GM19455 (cell line): ENCODE measurements around the gene PHF21B.
"Not testable (repeated sequence)": the region's sequence is repeated elsewhere in the genome, so short reads cannot be mapped to it uniquely, and the experiment has no call there.

Experiments
- ATAC-seq: cut with Tn5 transposase; IDR thresholded peaks from one replicate; pipeline ENCODE4 v1.9.1; 2021; ENCODE audit not compliant: unreplicated experiment

PHF21B gene

DNA sequence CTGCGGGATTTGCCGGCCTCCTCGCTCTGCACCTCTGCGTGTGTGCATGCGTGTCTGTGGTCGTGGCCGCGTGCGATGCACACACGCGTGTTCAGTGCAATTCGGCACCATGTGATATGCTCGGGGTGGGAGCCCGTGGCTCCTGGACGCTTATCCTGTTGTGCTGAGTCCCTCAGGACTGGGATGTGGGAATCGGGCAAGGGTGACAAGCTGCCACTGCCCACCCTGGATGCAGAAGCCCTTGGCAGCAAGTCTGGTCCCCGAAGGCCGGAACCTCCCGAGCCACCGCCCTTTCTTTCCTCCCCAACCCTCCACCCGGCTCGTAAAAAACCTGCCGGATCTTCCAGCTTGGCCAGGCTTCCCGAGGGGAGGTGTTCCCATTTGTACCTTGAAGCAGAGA, 128.2 kb downstream of the PHF21B start:
- ATAC-seq = no peak

DNA sequence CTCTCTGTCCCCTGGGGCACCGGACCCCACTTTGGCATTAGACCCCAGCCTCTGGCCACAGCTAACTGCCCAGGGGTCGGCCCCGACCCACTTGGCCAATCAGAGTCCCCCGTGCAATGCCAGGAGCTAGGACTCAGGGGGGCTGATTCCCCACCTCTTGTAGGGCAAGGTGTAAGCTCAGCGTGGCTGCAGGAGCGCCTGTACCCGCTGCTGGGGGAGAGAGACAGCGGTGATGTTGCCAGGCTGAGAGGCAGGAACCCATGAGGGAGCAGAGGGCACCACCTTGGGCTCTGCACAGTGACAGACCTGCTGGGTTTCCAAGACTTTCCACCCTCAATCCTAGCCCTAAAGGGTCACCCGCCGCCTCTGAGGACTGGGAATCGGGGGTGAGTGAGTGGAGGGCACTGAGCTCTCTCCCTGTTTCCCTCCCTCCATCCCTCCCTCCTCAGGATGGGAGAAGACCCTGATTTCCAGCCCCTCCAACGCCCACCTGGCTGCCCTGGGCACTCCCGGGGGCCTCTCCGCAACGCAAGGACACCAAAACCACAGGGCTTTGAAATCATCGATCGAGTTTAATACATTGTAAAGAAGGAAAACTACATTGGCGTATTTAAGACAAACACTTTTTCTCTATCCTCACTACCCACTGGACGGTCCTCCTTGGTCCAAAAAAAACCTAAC, 129.1 kb downstream of the PHF21B start:
- ATAC-seq = no peak

DNA sequence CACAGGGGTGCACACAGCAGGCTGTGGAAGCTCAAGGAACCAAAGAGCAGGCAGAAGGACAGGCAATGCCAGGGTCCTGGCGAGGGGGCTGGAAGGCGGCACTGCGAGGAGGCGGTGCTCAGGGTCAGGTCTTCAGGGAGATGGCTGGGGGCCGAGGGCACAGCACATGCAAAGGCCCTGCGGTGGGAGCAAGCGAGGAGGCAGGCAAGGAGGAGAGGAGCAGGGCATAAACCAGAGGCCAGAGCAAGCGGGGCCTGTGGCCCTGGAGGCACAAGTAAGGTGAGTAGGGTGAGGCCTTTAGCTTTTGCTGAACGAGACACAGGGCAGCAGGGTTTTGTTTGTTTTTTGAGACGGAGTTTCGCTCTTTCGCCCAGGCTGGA, 130.5 kb downstream of the PHF21B start:
- ATAC-seq = no peak

DNA sequence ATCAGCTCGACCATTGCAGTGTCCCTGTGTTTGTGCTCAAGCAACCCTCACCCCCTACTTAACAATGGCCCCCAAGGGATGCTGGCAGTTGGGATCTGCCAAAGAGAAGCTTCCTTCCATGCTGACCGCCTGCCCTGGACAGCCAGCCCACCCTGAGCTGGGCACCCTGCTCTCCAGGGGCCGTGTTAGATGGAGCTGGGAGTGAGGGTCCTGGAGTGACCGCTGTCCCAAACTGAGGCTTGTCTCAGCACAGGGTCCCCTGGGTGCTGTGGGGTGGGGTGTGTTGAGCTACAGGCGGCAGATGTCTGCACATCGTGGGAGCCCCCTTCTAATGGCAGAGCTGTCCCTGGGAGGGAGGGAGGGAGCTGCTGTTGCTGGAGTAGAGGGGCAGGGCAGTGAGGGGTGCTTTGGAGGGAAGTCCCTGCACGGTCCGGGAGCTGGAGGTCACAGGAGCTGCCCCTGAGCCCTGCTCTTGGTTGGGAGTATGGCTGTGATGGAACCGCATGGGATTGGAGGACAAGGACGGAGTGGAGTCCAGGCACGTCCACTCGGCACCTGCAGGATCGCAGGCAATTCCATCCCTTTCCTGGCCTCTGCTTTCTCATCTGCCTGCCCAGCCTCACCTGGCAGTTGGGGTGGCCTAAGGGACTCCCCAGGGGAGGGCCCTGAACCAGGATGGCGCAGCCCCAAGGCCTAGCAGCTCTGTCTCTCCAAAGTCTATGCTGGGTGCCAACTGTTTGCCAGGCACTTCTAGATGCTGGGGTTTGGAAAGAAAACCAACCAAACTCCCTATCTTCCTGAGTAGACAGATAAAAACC, 131.1 kb downstream of the PHF21B start:
- ATAC-seq = no peak

DNA sequence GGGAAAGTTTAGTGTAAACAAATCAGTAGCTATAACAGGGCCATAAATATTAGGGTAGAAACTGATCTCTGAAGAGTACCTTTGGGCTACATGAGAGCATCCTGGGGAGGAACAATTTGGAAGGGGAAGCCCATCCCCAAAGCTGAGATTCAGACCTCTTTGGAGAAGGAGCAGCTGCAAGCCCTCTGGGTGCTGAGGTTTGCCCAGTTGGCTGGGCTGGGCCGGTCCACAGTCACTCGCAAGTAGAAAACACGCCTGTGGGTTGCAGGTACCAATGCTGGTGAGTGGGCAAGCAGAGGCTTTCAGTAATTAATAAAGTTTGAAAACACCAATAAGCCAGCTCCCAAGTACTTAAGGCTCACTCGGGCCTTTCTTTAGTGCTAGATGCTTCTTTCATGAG, 132.9 kb downstream of the PHF21B start:
- no peak for ATAC-seq

DNA sequence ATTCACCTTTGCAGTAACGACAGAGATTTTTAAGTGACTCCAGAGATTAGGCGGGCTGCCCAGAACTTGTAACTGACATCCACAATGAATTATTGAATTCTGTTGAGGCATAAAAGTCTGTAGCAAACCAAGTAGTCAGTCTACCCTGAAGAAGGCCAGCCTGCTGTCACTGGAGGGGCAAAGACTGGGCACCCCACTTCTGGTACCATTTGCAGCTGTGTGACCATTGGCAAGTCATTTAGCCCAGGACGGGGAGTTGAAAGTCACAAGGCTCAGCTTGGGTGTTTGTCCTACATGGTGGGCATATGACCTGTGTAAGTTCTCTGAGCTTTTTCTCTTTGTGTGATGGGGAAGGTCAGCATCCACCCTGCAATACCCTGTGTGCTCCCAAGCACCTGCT, 138.0 kb downstream of the PHF21B start:
- ATAC-seq = no peak

DNA sequence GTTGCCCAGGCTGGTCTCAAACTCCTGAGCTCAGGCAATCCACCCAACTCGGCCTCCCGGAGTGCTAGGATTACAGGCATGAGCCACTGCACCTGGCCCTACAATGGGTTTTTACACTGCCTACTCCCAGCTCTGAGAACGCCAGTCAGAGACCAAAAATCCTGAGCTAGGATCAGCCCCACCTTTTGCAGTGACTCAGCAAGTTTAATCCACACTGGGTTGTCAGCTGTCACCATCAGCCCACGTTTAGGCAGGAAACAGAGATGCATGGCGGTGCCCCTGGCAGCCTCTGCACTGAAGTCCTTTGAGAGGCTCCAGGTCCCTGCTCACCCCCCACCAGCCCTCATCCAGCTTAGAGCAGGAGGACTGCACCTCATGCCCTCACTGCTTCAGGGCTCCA, 139.8 kb downstream of the PHF21B start:
- no peak for ATAC-seq

DNA sequence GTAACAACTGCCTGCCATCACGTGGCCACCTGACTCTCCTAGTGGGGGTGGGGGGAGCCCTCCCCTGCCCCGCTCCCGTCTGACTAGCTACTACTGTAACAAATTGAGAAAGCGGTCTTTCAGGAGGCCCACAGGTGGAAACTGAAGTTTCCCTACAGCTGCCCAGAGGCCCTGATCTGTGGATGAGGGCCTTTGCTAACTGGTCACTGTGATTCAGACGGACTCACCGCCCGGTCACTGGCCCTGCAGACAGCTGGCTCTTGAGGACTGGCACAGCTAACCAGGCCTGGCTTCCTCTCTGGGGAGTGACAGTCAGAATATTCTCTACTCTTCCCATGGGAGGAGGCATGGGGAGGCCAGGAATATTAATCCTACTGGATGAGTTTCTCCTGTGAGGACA, 140.6 kb downstream of the PHF21B start:
- no peak for ATAC-seq

DNA sequence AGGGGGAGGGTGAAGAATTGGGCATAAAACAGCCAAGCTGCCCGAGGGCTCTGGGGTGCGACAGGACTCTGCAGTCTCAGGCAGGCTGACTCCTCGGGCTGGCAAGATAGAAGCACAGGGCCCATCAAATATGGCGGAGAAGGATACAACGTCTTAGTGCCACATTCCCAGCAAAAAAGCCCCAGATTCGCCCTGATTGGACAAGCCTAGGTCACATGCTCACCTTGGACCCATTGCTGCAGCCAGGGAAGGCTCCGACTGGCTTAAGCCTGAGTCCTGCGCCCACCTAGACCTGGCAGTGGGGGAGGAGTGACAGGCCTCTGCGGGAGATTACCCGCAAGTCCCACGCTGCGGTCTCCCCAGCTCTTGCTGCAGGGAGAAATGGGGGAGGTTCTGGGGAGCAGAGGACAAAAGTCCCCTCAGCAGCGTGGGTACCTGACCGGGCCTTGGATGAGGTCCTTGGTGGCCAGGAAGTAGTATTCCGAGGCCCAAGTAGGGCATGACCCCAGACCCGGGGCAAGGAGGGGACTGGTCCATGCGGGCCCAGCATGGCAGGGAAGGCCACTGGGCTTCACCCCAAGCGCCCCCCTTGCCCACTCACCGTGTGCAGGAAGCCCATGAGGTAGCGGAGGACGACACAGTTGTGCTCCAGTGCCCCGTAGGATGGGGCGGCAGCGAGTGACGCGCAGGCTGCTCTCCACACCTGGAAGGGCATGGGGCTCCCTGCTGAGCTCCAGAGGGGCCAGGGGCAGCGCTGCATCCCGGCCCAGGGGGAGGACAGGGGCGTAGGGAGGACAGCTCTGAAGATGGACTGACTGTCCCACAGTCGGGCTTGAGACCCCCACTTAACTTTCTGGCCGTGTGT, 144.4 kb downstream of the PHF21B start:
- ATAC-seq = no peak

DNA sequence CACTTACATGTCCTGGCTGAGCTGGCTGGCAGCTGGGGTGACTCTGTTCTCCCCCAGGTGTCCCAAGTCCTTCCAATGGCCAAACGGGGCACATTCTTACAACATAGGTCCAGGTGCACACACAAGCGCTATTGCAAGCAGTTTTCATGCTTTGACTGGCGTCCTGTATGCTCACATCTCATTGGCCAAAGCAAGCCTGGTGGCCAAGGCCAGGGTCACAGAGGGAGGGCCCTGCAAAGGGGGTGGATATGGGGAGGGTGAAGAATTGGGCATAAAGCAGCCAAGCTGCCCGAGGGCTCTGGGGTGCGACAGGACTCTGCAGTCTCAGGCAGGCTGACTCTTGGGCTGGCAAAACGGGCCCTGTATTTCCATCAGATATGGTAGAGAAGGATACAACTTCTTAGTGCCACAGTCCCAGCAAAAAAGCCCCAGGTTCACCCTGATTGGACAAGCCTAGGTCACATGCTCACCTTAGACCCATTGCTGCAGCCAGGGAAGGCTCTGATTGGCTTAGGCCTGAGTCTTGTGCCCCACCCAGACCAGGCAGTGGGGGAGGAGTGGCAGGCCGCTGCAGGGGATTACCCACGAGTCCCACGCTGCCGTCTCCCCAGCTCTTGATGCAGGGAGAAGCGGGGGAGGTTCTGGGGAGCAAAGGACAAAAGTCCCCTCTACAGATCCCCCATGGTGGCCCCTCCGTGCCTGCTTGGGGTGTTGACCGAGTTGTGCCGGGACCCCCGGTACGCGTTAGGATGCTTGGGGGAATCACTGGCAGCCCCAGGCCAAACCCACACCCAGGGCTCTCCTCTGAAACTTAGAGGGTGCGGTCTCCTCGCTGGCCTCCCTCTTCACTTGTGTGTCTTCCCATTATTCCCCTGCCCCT, 146.6 kb downstream of the PHF21B start:
- no peak for ATAC-seq

DNA sequence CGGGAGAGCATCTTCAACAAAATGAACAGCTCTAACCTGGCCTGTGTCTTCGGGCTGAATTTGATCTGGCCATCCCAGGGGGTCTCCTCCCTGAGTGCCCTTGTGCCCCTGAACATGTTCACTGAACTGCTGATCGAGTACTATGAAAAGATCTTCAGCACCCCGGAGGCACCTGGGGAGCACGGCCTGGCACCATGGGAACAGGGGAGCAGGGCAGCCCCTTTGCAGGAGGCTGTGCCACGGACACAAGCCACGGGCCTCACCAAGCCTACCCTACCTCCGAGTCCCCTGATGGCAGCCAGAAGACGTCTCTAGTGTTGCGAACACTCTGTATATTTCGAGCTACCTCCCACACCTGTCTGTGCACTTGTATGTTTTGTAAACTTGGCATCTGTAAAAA, 147.5 kb downstream of the PHF21B start:
- ATAC-seq = no peak

DNA sequence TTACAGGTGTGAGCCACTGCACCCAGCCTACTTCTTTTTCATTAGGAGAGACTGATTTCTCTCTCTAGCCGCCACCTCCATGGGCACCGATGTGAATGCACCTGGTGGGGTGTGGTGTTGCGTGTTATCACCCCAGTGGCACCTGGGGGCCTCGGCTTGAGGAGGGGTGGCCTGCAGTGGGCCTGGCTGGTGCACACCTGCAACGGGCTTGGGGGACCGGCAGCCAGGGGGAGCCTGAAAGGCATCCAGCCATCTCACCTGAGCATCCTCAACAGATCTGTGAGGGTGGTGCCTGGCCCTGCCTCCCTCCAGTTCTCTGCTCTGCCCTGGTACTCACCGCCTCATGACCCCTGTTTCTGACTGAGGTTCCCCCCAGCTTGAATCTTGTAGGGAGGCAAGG, 148.6 kb downstream of the PHF21B start:
- no peak for ATAC-seq

DNA sequence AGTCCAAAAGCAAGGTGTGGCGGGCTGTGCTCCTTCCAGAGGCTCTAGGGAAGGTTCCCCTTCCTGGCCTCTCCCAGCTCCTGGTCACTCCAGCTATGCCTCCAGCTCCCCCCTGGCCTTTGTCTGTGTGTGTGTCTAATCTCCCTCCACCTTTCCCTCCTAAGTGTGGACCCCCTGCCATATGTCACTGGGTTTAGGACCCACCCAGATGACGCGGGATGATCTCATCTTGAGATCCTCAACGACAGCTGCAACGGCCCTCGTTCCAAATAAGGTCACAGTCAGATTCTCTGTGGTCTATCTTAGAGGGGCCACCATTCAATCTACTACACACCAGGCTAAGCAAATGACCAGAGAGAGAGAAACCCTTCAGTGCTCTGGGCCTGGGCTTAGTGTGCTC, 149.5 kb downstream of the PHF21B start:
- no peak for ATAC-seq

DNA sequence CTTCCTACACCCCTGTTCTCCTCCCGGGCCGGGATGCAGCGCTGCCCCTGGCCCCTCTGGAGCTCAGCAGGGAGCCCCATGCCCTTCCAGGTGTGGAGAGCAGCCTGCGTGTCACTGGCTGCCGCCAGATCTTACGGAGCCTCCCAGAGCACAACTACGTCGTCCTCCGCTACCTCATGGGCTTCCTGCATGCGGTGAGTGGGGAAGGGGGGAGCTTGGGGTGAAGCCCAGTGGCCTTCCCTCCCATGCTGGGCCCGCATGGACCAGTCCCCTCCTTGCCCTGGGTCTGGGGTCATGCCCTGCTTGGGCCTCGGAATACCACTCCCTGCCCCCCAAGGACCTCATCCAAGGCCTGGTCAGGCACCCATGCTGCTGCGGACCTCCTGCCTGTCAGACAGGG, 150.2 kb downstream of the PHF21B start:
- no peak for ATAC-seq

DNA sequence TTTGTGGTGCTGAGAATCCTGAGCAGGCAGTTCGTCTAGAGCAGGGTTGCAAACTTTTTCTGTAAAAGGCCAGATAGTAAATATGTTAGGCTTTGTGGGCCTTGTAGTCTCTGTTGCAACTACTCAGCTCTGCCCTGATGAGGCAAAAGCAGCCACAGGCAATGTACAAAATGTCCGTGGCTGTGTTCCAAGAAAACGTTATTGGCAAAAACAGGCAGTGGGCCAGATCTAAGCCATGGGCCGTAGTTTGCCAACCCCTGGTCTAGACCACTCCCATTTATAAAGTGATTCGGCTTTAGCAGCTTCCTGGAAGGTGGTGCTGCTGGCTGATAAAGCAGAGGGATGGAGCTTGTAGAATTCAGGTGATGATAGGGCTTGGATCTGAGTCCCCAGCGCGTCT, 151.0 kb downstream of the PHF21B start:
- ATAC-seq = not testable (repeated sequence)

DNA sequence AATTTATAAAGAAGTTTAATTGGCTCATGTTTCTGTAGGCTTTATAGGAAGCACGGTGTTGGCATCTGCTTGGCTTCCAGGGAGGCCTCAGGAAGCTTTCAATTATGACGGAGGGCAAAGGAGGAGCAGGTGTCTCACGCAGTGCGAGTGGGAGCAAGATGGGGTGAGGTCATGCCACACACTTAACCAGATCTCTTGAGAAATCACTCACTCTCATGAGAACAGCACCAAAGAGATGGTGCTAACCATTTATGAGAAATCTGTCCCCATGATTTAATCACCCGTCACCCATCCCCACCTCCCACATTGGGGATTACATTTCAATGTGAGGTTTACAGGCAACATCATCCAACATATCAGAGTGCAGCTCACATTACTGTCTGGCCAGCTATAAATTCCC, 153.9 kb downstream of the PHF21B start:
- ATAC-seq = no peak

DNA sequence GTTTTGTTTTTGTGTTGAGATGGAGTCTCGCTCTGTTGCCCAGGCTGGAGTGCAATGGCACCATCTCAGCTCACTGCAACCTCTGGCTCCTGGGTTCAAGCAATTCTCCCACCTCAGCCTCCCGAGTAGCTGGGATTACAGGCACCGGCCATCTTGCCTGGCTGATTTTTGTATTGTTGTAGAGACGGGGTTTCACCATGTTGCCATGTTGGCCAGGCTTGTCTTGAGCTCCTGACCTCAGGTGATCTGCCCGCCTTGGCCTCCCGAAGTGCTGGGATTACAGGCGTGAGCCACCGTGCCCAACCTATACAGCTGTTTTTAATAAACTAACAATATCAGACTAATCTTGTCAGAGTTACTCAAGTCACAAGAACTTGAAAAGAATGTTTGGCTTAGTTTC, 155.2 kb downstream of the PHF21B start:
- ATAC-seq = not testable (repeated sequence)

DNA sequence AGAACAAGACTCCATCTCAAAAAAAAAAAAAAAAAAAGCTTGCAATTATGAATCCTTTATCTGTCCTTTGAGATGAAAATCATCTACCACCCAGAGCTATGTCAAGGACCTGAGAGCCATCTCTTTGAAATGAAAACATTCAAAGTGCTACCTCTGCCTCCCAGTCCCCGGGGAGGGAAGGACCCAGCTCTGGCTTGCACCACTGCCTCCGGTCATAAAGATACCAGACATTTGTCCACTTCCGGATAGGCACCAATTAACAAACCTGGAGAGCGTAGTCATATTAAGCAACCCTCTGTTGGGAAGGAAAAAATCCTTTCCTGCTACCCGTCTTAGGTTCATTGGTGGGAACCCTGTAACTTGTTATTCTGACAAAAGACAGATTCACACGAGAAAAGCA, 158.9 kb downstream of the PHF21B start:
- no peak for ATAC-seq

DNA sequence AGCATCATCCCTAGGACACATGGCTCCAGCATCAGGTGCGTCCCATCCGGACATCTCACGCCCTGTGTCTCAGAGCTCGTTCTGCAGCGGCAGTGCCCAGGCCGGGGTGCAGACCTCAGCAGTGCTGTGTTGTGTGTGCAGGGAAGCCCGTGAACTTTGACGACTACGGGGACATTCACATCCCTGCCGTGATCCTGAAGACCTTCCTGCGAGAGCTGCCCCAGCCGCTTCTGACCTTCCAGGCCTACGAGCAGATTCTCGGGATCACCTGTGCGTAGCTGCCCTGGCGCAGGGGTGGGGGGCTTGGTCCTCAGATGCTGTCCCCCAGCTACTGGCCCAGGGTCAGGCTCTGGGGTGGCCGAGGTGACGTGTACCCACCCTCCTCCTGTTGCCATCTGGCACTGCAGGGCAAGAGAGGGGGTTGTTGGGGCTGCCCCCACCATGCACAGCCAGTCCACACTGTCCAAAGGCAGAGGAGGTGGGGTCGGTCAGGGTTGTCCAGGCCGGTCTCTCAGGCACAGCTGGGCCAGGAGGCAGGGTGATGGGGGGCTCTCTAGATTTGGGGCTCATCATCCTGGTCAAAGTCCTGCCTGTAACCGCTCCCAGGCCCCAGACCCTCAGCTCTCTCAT, 160.9 kb downstream of the PHF21B start:
- ATAC-seq = no peak

DNA sequence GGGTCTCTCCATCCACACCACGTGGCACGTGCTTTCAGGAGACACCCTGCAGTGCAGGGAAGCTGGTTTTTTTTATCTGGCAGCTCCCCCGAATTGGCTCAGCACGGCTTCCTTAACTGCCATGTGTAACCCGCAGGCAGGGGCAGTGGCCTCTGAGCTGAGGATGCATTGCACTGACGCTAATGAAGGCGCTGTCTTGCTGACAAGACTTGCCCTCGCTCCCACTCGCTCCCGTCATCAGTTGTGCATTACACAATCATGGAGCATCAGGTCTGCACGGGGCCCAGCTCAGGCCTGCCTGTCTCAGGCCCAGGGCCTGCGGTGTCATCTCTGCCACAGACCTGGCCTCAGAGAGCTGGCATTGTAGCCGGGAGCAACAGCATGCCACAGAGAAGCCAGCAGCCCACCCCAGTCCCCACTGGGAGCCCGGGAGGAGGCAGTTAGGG, 161.5 kb downstream of the PHF21B start:
- no peak for ATAC-seq
